Lower leg skin (tissue), 3 donors: ENCODE data around the gene DPP6.

ENCODE experiments used
- CTCF ChIP-seq, 3 donors: fragments of 450-650 bp; IDR thresholded peaks; one replicate each; pipeline ENCODE4 v1.5.1; 2016; ENCODE audit warnings: antibody characterized with exemption in 3 of 3, mild to moderate bottlenecking in 3 of 3, moderate library complexity in 2 of 3
- POLR2A ChIP-seq, 2 donors: fragments of 450-650 bp; IDR thresholded peaks; one replicate each; pipeline ENCODE4 v1.6.1; 2016 to 2017; ENCODE audit warnings: antibody characterized with exemption in 2 of 2, mild to moderate bottlenecking in 1 of 2, moderate library complexity in 1 of 2

- TF ChIP-seq POLR2A (IDR thresholded peaks at IDR 0.05) (no peak), CTCF (IDR thresholded peaks at IDR 0.05) (no peak)
These were observed 865.6 kb downstream of the DPP6 start for GRCh38 chr7:154917808-154918160.
